WTC11 (cell line): ENCODE results near the gene SUSD1. TPM values are rescaled to one million over a fixed set of nuclear protein-coding genes. Genes with fewer than 3 reads are reported as not detected.

Experiments
- ATAC-seq: fragments of 200-7000 bp; cut with Tn5 transposase; 2 replicates; pipeline ENCODE4 v1.10.0; 2021; ENCODE audit warnings: mild to moderate bottlenecking, moderate library complexity
- CTCF ChIA-PET: fragments of 300-600 bp; sonication (Branson Sonifier 250); formaldehyde crosslinking; loops from one replicate; lab custom pipeline; 2021; ENCODE audit warnings: antibody characterized with exemption; lab: Charles Lee
- POLR2A ChIA-PET: fragments of 350-600 bp; sonication (Branson Sonifier 250); formaldehyde crosslinking; loops from one replicate; lab custom pipeline; 2021; ENCODE audit warnings: antibody characterized with exemption; lab: Charles Lee
- DNase-seq: peaks from one replicate; pipeline ENCODE4 v3.0.0; 2021; ENCODE audit warnings: low spot score
- H3K27ac Mint-ChIP-seq: 2 replicates; pipeline ENCODE4 v1.8.0; 2021; ENCODE audit warnings: mixed read lengths
- H3K27me3 Mint-ChIP-seq: 2 replicates; pipeline ENCODE4 v1.8.0; 2021; ENCODE audit warnings: low read depth, mild to moderate bottlenecking, moderate library complexity, mixed read lengths
- H3K36me3 Mint-ChIP-seq: 2 replicates; pipeline ENCODE4 v1.8.0; 2021; ENCODE audit warnings: mixed read lengths
- H3K4me1 Mint-ChIP-seq: 2 replicates; pipeline ENCODE4 v1.8.0; 2022; ENCODE audit warnings: mixed read lengths
- H3K4me3 Mint-ChIP-seq: 2 replicates; pipeline ENCODE4 v1.8.0; 2021; ENCODE audit warnings: mild to moderate bottlenecking, moderate library complexity, mixed read lengths
- H3K9me3 Mint-ChIP-seq: 2 replicates; pipeline ENCODE4 v1.8.0; 2021; ENCODE audit warnings: mixed read lengths
- CREM ChIP-seq: sonication (generic); formaldehyde crosslinking; IDR thresholded peaks from 2 replicates; pipeline ENCODE4 v1.8.1; 2022; ENCODE audit warnings: mild to moderate bottlenecking, missing genetic modification reagents, moderate library complexity
- EMX1 ChIP-seq: fragments of 250-450 bp; sonication (Bioruptor Pico); IDR thresholded peaks from 2 replicates; pipeline ENCODE4 v1.8.0; 2021; ENCODE audit warnings: mild to moderate bottlenecking
- GRHL2 ChIP-seq: fragments of 250-450 bp; sonication (Bioruptor Pico); IDR thresholded peaks from 2 replicates; pipeline ENCODE4 v1.8.0; 2022; ENCODE audit warnings: mild to moderate bottlenecking, moderate library complexity; ENCODE audit not compliant: insufficient replicate concordance, severe bottlenecking
- JAZF1 ChIP-seq: fragments of 250-450 bp; sonication (Bioruptor Pico); IDR thresholded peaks from 2 replicates; pipeline ENCODE4 v1.9.0; 2021; ENCODE audit warnings: moderate library complexity, mild to moderate bottlenecking, inconsistent platforms
- MYBL2 ChIP-seq: sonication (generic); formaldehyde crosslinking; IDR thresholded peaks from 2 replicates; pipeline ENCODE4 v1.8.1; 2023; ENCODE audit warnings: mild to moderate bottlenecking, moderate library complexity, missing genetic modification reagents
- NFATC4 ChIP-seq: fragments of 250-450 bp; sonication (Bioruptor Pico); IDR thresholded peaks from 2 replicates; pipeline ENCODE4 v1.9.0; 2021; ENCODE audit warnings: mild to moderate bottlenecking
- NFYB ChIP-seq: sonication (generic); formaldehyde crosslinking; conservative IDR thresholded peaks from 2 replicates; pipeline ENCODE4 v1.8.0; 2022; ENCODE audit warnings: low read depth, missing genetic modification reagents
- NR1H2 ChIP-seq: sonication (generic); formaldehyde crosslinking; IDR thresholded peaks from 2 replicates; pipeline ENCODE4 v1.9.0; 2021; ENCODE audit warnings: mild to moderate bottlenecking, moderate library complexity, missing genetic modification reagents
- NR2C2 ChIP-seq: sonication (generic); formaldehyde crosslinking; IDR thresholded peaks from 2 replicates; pipeline ENCODE4 v1.8.0; 2022; ENCODE audit warnings: mild to moderate bottlenecking, missing genetic modification reagents
- RORB ChIP-seq: fragments of 250-450 bp; sonication (Bioruptor Pico); IDR thresholded peaks from 2 replicates; pipeline ENCODE4 v1.9.0; 2021; ENCODE audit warnings: mild to moderate bottlenecking
- SMAD3 ChIP-seq: sonication (generic); formaldehyde crosslinking; IDR thresholded peaks from 2 replicates; pipeline ENCODE4 v1.8.0; 2022; ENCODE audit warnings: missing genetic modification reagents, mild to moderate bottlenecking, borderline replicate concordance
- TCF7 ChIP-seq: sonication (generic); formaldehyde crosslinking; IDR thresholded peaks from 2 replicates; pipeline ENCODE4 v1.8.0; 2022; ENCODE audit warnings: mild to moderate bottlenecking, low read depth, missing genetic modification reagents, moderate library complexity
- TEAD1 ChIP-seq: sonication (generic); formaldehyde crosslinking; IDR thresholded peaks from 2 replicates; pipeline ENCODE4 v1.8.0; 2022; ENCODE audit warnings: mild to moderate bottlenecking, missing genetic modification reagents
- TEAD4 ChIP-seq: sonication (generic); formaldehyde crosslinking; IDR thresholded peaks from 2 replicates; pipeline ENCODE4 v1.8.0; 2022; ENCODE audit warnings: mild to moderate bottlenecking, missing genetic modification reagents
- ZNF263 ChIP-seq: sonication (generic); formaldehyde crosslinking; IDR thresholded peaks from 2 replicates; pipeline ENCODE4 v1.8.1; 2022; ENCODE audit warnings: low read depth, mild to moderate bottlenecking, moderate library complexity, missing genetic modification reagents
- ZNF317 ChIP-seq: sonication (generic); formaldehyde crosslinking; IDR thresholded peaks from 2 replicates; pipeline ENCODE4 v1.8.1; 2023; ENCODE audit warnings: low read depth, mild to moderate bottlenecking, moderate library complexity, missing genetic modification reagents, borderline replicate concordance
- total RNA-seq: library from RNA; stranded (reverse); gene quantifications from 3 replicates; pipeline ENCODE4 v1.2.3, GENCODE V29; 2021
- TF ChIP-seq, protein P1 (sequence below): sonication (generic); formaldehyde crosslinking; IDR thresholded peaks from 2 replicates; pipeline ENCODE4 v1.8.0; 2022; ENCODE audit warnings: mild to moderate bottlenecking, missing genetic modification reagents
- TF ChIP-seq, protein P2 (sequence below): fragments of 250-450 bp; sonication (Bioruptor Pico); IDR thresholded peaks from 2 replicates; pipeline ENCODE4 v1.9.0; 2021; ENCODE audit warnings: mild to moderate bottlenecking
- TF ChIP-seq, protein P3 (sequence below): sonication (generic); formaldehyde crosslinking; conservative IDR thresholded peaks from 2 replicates; pipeline ENCODE4 v1.8.1; 2023; ENCODE audit warnings: mild to moderate bottlenecking, low read depth, missing genetic modification reagents, moderate library complexity
- TF ChIP-seq, protein P4 (sequence below): fragments of 250-450 bp; sonication (Bioruptor Pico); IDR thresholded peaks from 2 replicates; pipeline ENCODE4 v1.8.0; 2021; ENCODE audit warnings: mild to moderate bottlenecking
- TF ChIP-seq, protein P5 (sequence below): sonication (generic); formaldehyde crosslinking; IDR thresholded peaks from 2 replicates; pipeline ENCODE4 v1.8.1; 2023; ENCODE audit warnings: mild to moderate bottlenecking, missing genetic modification reagents, moderate library complexity

Gene SUSD1
- total RNA-seq, 1 experiment from 2014 or later, result 5.1 TPM

DNA sequence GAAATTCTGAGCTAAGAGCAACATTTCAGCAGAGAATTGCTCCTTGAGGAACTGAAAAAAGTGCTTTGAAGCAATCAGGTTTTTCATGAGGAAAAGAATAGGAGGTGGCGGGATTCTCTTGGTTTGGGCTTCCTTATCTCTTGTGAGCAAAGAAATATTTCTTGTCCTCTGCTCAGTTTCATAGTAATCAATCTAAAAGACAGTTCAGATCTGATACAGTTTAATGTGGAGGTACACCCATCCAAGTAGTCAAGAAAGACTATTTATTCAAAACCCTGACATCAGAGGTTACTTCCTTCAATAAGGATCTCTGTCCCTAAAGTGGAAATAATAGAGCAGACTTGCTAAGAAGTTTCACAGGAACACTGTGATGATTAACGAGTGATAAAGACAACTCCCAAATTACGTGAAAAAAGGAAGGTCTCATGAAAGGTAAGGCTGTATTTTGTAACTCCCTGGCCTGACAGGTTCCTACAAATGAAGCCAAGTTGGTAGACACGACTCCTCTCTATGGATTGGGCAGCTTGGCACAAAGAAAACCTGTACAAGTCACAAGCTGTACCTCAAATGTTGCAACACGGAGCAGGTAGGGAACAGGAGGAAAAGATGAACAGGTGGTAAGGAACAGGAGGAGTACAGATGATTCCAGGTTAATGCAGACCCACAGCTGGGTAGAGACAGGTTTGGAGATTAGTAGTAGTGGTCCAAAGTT is 94.1 kb downstream of the SUSD1 start:
- H3K27ac Mint-ChIP-seq, result no peak overlapping the region
- ChIA-PET POLR2A (no interaction called here), CTCF (no interaction called here)
- DNase-seq, result no peak
- no peaks in the 10 kb centered on the region for H3K4me1 Mint-ChIP-seq
- peaks cover 11% of the 10 kb centered on the region for H3K9me3 Mint-ChIP-seq
- H3K4me3 Mint-ChIP-seq, result no peak overlapping the region
- no peak for ATAC-seq
- H3K27me3 Mint-ChIP-seq, result no peaks in the 10 kb centered on the region
- TF ChIP-seq NR2C2 (CRISPR knock-in tag) (no peak), NFATC4 (no peak), NFYB (CRISPR knock-in tag) (no peak), ZNF263 (CRISPR knock-in tag) (no peak), JAZF1 (CRISPR knock-in tag) (no peak), TEAD4 (CRISPR knock-in tag) (no peak), TEAD1 (CRISPR knock-in tag) (no peak), SMAD3 (CRISPR knock-in tag) (no peak), RORB (CRISPR knock-in tag) (no peak)
- TF ChIP-seq, protein P1, sequence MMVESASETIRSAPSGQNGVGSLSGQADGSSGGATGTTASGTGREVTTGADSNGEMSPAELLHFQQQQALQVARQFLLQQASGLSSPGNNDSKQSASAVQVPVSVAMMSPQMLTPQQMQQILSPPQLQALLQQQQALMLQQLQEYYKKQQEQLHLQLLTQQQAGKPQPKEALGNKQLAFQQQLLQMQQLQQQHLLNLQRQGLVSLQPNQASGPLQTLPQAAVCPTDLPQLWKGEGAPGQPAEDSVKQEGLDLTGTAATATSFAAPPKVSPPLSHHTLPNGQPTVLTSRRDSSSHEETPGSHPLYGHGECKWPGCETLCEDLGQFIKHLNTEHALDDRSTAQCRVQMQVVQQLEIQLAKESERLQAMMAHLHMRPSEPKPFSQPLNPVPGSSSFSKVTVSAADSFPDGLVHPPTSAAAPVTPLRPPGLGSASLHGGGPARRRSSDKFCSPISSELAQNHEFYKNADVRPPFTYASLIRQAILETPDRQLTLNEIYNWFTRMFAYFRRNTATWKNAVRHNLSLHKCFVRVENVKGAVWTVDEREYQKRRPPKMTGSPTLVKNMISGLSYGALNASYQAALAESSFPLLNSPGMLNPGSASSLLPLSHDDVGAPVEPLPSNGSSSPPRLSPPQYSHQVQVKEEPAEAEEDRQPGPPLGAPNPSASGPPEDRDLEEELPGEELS, result no peak
- H3K36me3 Mint-ChIP-seq, result peaks cover 4% of the 10 kb centered on the region; the same call in 1 of the 2 replicates

DNA sequence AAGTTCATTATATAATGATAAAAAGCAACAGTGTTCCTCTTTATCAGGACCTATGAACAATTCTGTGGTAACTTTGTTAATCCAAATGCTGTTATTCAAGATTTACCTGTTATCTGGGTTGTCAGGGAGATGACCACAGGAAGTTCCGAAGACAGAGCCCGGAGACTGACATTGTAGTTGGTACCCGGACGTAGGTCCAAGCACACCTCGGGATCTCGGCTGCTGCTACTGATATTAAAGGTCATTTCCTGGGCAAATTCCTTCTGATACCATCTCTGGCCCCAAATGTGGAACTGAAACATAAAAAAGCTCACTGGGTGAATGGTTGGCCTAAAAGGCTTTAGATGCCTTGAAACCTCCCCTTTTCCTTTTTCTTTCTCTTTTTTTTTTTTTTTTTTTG is 96.7 kb downstream of the SUSD1 start:
- no peak for DNase-seq
- ChIA-PET CTCF (interaction anchor here (1.1 to 1.4 kb wide), 2 partner anchors 19 to 313 kb away, joined by 3 to 4 read pairs; no protein-coding TSS in a partner anchor), POLR2A (no interaction called here)
- H3K4me1 Mint-ChIP-seq, result peaks cover 12% of the 10 kb centered on the region
- H3K36me3 Mint-ChIP-seq, result peaks cover 2% of the 10 kb centered on the region; the same call in 1 of the 2 replicates
- peaks cover 11% of the 10 kb centered on the region for H3K9me3 Mint-ChIP-seq
- ATAC-seq, result no peak
- no peak for TF ChIP-seq MYBL2 (CRISPR knock-in tag)
- TF ChIP-seq, protein P2, sequence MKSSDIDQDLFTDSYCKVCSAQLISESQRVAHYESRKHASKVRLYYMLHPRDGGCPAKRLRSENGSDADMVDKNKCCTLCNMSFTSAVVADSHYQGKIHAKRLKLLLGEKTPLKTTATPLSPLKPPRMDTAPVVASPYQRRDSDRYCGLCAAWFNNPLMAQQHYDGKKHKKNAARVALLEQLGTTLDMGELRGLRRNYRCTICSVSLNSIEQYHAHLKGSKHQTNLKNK (CRISPR knock-in tag), result no peak
- TF ChIP-seq, protein P3, sequence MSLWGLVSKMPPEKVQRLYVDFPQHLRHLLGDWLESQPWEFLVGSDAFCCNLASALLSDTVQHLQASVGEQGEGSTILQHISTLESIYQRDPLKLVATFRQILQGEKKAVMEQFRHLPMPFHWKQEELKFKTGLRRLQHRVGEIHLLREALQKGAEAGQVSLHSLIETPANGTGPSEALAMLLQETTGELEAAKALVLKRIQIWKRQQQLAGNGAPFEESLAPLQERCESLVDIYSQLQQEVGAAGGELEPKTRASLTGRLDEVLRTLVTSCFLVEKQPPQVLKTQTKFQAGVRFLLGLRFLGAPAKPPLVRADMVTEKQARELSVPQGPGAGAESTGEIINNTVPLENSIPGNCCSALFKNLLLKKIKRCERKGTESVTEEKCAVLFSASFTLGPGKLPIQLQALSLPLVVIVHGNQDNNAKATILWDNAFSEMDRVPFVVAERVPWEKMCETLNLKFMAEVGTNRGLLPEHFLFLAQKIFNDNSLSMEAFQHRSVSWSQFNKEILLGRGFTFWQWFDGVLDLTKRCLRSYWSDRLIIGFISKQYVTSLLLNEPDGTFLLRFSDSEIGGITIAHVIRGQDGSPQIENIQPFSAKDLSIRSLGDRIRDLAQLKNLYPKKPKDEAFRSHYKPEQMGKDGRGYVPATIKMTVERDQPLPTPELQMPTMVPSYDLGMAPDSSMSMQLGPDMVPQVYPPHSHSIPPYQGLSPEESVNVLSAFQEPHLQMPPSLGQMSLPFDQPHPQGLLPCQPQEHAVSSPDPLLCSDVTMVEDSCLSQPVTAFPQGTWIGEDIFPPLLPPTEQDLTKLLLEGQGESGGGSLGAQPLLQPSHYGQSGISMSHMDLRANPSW (CRISPR knock-in tag), result no peak
- TF ChIP-seq, protein P4, sequence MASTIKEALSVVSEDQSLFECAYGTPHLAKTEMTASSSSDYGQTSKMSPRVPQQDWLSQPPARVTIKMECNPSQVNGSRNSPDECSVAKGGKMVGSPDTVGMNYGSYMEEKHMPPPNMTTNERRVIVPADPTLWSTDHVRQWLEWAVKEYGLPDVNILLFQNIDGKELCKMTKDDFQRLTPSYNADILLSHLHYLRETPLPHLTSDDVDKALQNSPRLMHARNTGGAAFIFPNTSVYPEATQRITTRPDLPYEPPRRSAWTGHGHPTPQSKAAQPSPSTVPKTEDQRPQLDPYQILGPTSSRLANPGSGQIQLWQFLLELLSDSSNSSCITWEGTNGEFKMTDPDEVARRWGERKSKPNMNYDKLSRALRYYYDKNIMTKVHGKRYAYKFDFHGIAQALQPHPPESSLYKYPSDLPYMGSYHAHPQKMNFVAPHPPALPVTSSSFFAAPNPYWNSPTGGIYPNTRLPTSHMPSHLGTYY, result no peak
- no peak for TF ChIP-seq TCF7
- TF ChIP-seq, all 79 proteins: peak for 0
- H3K27ac Mint-ChIP-seq, result no peak overlapping the region
- H3K4me3 Mint-ChIP-seq, result no peak overlapping the region
- no peaks in the 10 kb centered on the region for H3K27me3 Mint-ChIP-seq

DNA sequence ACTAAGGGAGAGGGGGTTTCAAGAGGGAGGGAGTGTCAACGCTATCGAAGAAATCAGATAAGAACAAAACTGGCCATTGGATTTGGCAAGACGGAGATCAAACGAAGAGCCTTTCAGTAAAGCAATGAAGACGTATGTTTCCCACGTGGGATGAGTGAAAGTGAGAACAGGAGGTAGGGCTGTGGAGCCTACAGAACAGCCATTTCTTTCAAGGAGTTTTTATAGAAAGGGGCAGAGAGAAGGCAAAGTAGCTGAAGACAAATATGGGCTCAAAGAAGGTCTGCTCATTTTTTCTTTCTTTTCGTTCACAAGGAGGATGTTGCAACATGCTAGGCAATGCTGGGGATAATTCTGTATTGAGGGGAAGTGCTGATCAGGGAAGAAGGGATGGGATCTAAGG is 98.3 kb downstream of the SUSD1 start:
- Mint-ChIP-seq H3K27ac (no peak overlapping the region), H3K36me3 (no peaks in the 10 kb centered on the region), H3K4me1 (peaks cover 17% of the 10 kb centered on the region), H3K9me3 (no peaks in the 10 kb centered on the region), H3K27me3 (no peaks in the 10 kb centered on the region), H3K4me3 (no peak overlapping the region)
- CTCF ChIA-PET, result interaction anchor here (0.6 to 0.7 kb wide), 2 partner anchors 455 to 648 kb away, joined by 3 to 4 read pairs; no protein-coding TSS in a partner anchor
- DNase-seq (no peak), ATAC-seq (no peak)
- POLR2A ChIA-PET, result no interaction called here
- TF ChIP-seq, protein P5, sequence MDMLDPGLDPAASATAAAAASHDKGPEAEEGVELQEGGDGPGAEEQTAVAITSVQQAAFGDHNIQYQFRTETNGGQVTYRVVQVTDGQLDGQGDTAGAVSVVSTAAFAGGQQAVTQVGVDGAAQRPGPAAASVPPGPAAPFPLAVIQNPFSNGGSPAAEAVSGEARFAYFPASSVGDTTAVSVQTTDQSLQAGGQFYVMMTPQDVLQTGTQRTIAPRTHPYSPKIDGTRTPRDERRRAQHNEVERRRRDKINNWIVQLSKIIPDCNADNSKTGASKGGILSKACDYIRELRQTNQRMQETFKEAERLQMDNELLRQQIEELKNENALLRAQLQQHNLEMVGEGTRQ, result no peak
- TF ChIP-seq NR1H2 (CRISPR knock-in tag) (no peak), ZNF263 (CRISPR knock-in tag) (no peak), CREM (CRISPR knock-in tag) (no peak), EMX1 (CRISPR knock-in tag) (no peak), TEAD4 (CRISPR knock-in tag) (no peak), ZNF317 (CRISPR knock-in tag) (no peak), GRHL2 (CRISPR knock-in tag) (no peak)
- TF ChIP-seq, protein P2 (CRISPR knock-in tag), result no peak
